ENCODE results near the gene PHACTR1. TPM values are rescaled to one million over a fixed set of nuclear protein-coding genes. Genes with fewer than 3 reads are reported as not detected.

The PHACTR1 gene
- total RNA-seq, 1 donor from 2014 or later = 8.5 TPM

DNA sequence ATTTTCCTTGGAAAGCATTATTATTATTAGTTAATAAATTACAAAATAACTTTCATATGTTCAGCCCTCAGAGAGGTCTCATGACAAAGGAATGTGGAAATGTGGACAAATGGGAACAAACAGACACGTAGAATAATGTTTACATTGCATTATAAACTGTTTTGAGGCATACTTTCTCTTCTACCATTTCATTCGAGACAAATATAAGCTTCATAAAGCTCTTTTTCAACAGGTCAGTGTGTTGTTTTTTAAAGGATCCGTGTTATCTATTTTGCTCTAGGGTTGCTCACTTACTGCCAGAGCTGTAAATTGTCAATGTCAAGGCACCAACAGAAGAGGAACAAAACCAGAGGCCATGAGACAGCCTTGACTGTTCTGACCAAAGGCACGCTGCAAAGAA lies 256.8 kb downstream of the PHACTR1 start:
- H3K36me3 ChIP-seq (ENCODE audit: insufficient read depth, low read length) = no peaks in the 10 kb centered on the region
- no peak overlapping the region for H2AFZ ChIP-seq (ENCODE audit: low read depth, low read length)
- no peak overlapping the region for H3K9ac ChIP-seq (ENCODE audit: low read length)
- no peaks in the 10 kb centered on the region for H3K79me2 ChIP-seq (ENCODE audit: insufficient read depth, low read length)
- no peaks in the 10 kb centered on the region for H3K27me3 ChIP-seq (ENCODE audit: insufficient read depth, low read length)
- Mint-ChIP-seq H3K9me3 (ENCODE audit: unreplicated experiment) (no peaks in the 10 kb centered on the region), H3K36me3 (ENCODE audit: low read depth, unreplicated experiment) (no peaks in the 10 kb centered on the region), H3K4me3 (ENCODE audit: unreplicated experiment) (no peak overlapping the region), H3K4me1 (ENCODE audit: low read depth, unreplicated experiment) (peaks cover 5% of the 10 kb centered on the region), H3K27ac (ENCODE audit: unreplicated experiment) (no peak overlapping the region), H3K27me3 (ENCODE audit: low read depth, unreplicated experiment) (peaks cover 2% of the 10 kb centered on the region)
- H3K4me2 ChIP-seq (ENCODE audit: low read length) = no peak overlapping the region
- FAIRE-seq = no peak
- no peaks in the 10 kb centered on the region for H4K20me1 ChIP-seq (ENCODE audit: insufficient read depth, low read length)
- no peaks in the 10 kb centered on the region for H3K9me3 ChIP-seq (ENCODE audit: insufficient read depth, low read depth, low read length)
- TF ChIP-seq, protein P1, sequence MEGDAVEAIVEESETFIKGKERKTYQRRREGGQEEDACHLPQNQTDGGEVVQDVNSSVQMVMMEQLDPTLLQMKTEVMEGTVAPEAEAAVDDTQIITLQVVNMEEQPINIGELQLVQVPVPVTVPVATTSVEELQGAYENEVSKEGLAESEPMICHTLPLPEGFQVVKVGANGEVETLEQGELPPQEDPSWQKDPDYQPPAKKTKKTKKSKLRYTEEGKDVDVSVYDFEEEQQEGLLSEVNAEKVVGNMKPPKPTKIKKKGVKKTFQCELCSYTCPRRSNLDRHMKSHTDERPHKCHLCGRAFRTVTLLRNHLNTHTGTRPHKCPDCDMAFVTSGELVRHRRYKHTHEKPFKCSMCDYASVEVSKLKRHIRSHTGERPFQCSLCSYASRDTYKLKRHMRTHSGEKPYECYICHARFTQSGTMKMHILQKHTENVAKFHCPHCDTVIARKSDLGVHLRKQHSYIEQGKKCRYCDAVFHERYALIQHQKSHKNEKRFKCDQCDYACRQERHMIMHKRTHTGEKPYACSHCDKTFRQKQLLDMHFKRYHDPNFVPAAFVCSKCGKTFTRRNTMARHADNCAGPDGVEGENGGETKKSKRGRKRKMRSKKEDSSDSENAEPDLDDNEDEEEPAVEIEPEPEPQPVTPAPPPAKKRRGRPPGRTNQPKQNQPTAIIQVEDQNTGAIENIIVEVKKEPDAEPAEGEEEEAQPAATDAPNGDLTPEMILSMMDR (IDR thresholded peaks at IDR 0.05; ENCODE audit: insufficient read depth, low read depth, low read length) = no peak
- TF ChIP-seq EZH2 (IDR thresholded peaks at IDR 0.05; ENCODE audit: insufficient read depth, low read length) = no peak
- no peaks in the 10 kb centered on the region for H3K4me1 ChIP-seq (ENCODE audit: insufficient read depth, low read length)
- no peak overlapping the region for H3K27ac ChIP-seq (ENCODE audit: low read depth, low read length)
- H3K4me3 ChIP-seq (ENCODE audit: insufficient read depth, low read depth, low read length) = no peak overlapping the region
- DNase-seq (ENCODE audit: low read depth) = no peak

DNA sequence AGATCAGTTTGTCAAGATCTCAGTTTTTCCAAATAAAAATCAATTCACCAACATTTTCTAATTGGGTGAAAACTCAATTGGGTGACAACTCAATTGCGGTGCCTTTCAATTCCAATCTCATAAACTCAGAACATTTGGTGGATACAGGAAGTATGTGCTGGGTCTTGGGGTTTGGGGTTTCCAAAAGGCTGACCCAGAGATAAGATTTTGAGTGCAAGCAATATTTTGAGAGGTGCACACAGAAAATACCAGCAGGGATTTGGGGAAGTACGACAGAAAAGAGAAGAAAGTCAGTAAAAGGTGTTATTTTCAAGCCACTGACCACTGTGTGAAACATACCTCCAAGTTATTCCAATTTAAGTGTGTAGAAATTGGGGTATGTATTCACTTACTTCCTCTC lies 258.0 kb downstream of the PHACTR1 start:
- Mint-ChIP-seq H3K9me3 (ENCODE audit: unreplicated experiment) (no peaks in the 10 kb centered on the region), H3K27me3 (ENCODE audit: low read depth, unreplicated experiment) (peaks cover 2% of the 10 kb centered on the region), H3K27ac (ENCODE audit: unreplicated experiment) (no peak overlapping the region), H3K4me3 (ENCODE audit: unreplicated experiment) (no peak overlapping the region), H3K4me1 (ENCODE audit: low read depth, unreplicated experiment) (peaks cover 5% of the 10 kb centered on the region), H3K36me3 (ENCODE audit: low read depth, unreplicated experiment) (no peaks in the 10 kb centered on the region)
- Histone ChIP-seq H3K9ac (ENCODE audit: low read length) (no peak overlapping the region), H3K36me3 (ENCODE audit: insufficient read depth, low read length) (no peaks in the 10 kb centered on the region), H3K27ac (ENCODE audit: low read depth, low read length) (no peak overlapping the region), H2AFZ (ENCODE audit: low read depth, low read length) (no peak overlapping the region), H3K4me2 (ENCODE audit: low read length) (no peak overlapping the region), H3K4me3 (ENCODE audit: insufficient read depth, low read depth, low read length) (no peak overlapping the region), H3K27me3 (ENCODE audit: insufficient read depth, low read length) (no peaks in the 10 kb centered on the region), H3K79me2 (ENCODE audit: insufficient read depth, low read length) (no peaks in the 10 kb centered on the region), H4K20me1 (ENCODE audit: insufficient read depth, low read length) (no peaks in the 10 kb centered on the region), H3K4me1 (ENCODE audit: insufficient read depth, low read length) (no peaks in the 10 kb centered on the region), H3K9me3 (ENCODE audit: insufficient read depth, low read depth, low read length) (no peaks in the 10 kb centered on the region)
- TF ChIP-seq, protein P1 (IDR thresholded peaks at IDR 0.05; ENCODE audit: insufficient read depth, low read depth, low read length) = no peak
- TF ChIP-seq EZH2 (IDR thresholded peaks at IDR 0.05; ENCODE audit: insufficient read depth, low read length) = no peak
- DNase-seq (ENCODE audit: low read depth) = no peak
- FAIRE-seq = no peak

DNA sequence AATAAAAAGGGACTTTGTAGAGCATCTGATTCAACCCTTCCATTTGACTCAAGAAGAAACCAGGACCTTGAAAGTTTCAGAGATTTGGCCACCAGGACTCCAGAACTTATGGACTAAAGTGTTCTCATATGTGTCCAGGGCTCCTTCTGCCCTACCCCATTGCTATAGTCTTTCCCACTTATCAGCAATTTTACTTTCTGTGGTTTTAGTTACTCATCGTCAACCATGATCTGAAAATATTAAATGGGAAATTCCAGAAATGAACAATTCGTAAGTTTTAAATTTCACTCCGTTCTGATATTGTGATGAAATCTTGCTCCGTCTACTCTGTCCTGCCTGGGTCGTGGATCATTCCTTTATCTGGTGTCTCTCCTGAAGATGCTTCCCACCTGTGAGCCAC lies 259.8 kb downstream of the PHACTR1 start:
- FAIRE-seq (no peak), DNase-seq (ENCODE audit: low read depth) (no peak)
- Histone ChIP-seq H3K9me3 (ENCODE audit: insufficient read depth, low read depth, low read length) (no peaks in the 10 kb centered on the region), H4K20me1 (ENCODE audit: insufficient read depth, low read length) (no peaks in the 10 kb centered on the region), H3K9ac (ENCODE audit: low read length) (no peak overlapping the region), H3K36me3 (ENCODE audit: insufficient read depth, low read length) (no peaks in the 10 kb centered on the region), H3K4me1 (ENCODE audit: insufficient read depth, low read length) (no peaks in the 10 kb centered on the region), H3K27ac (ENCODE audit: low read depth, low read length) (no peak overlapping the region), H3K4me3 (ENCODE audit: insufficient read depth, low read depth, low read length) (no peak overlapping the region), H3K4me2 (ENCODE audit: low read length) (no peak overlapping the region), H2AFZ (ENCODE audit: low read depth, low read length) (no peak overlapping the region), H3K27me3 (ENCODE audit: insufficient read depth, low read length) (no peaks in the 10 kb centered on the region), H3K79me2 (ENCODE audit: insufficient read depth, low read length) (no peaks in the 10 kb centered on the region)
- no peak for TF ChIP-seq EZH2 (IDR thresholded peaks at IDR 0.05; ENCODE audit: insufficient read depth, low read length)
- TF ChIP-seq, protein P1 (IDR thresholded peaks at IDR 0.05; ENCODE audit: insufficient read depth, low read depth, low read length) = no peak
- Mint-ChIP-seq H3K4me3 (ENCODE audit: unreplicated experiment) (no peak overlapping the region), H3K27me3 (ENCODE audit: low read depth, unreplicated experiment) (peaks cover 2% of the 10 kb centered on the region), H3K4me1 (ENCODE audit: low read depth, unreplicated experiment) (peaks cover 6% of the 10 kb centered on the region), H3K27ac (ENCODE audit: unreplicated experiment) (no peak overlapping the region), H3K9me3 (ENCODE audit: unreplicated experiment) (no peaks in the 10 kb centered on the region), H3K36me3 (ENCODE audit: low read depth, unreplicated experiment) (peaks cover 5% of the 10 kb centered on the region)

All from astrocyte (in vitro differentiated cells and primary cell).